ENCODE measurements around the gene FIP1L1.
"Not testable (repeated sequence)": the region's sequence is repeated elsewhere in the genome, so short reads cannot be mapped to it uniquely, and the experiment has no call there.

FIP1L1 gene

DNA sequence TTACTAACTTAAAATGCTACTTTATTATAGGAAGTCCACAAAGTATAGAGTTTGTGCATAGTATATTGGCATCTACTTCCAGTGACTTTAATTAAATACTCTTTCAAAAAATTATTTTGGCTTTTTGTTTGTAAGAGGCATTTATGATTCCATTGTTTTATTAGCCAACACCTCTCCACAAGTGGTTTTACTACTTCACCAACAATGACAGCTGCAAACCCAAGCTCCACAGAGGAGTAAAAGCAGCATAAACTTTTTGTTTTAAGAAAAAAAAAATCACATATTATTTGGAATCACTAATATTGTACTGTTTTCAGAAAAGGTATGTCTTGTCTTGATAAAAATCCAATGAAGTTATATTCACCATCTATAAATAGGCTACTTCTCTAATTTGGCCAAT is 88.5 kb downstream of the FIP1L1 start:
- DNase-seq (ENCODE audit: extremely low read depth in 1 of 2, low read depth in 1 of 2): no peak

DNA sequence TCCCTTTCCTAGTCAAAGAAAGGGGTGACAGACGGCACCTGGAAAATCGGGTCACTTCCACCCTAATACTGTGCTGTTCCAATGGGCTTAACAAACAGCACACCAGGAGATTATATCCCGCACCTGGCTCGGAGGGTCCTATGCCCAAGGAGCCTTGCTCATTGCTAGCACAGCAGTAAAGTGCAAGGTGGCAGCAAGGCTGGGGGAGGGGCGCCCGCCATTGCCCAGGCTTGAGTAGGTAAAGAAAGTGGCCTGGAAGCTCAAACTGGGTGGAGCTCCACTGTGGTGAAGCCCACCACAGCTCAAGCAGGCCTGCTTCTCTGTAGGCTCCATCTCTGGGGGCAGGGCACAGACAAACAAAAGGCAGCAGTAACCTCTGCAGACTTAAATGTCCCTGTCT is 89.1 kb downstream of the FIP1L1 start:
- not testable (repeated sequence) for DNase-seq (ENCODE audit: extremely low read depth in 1 of 2, low read depth in 1 of 2)

DNA sequence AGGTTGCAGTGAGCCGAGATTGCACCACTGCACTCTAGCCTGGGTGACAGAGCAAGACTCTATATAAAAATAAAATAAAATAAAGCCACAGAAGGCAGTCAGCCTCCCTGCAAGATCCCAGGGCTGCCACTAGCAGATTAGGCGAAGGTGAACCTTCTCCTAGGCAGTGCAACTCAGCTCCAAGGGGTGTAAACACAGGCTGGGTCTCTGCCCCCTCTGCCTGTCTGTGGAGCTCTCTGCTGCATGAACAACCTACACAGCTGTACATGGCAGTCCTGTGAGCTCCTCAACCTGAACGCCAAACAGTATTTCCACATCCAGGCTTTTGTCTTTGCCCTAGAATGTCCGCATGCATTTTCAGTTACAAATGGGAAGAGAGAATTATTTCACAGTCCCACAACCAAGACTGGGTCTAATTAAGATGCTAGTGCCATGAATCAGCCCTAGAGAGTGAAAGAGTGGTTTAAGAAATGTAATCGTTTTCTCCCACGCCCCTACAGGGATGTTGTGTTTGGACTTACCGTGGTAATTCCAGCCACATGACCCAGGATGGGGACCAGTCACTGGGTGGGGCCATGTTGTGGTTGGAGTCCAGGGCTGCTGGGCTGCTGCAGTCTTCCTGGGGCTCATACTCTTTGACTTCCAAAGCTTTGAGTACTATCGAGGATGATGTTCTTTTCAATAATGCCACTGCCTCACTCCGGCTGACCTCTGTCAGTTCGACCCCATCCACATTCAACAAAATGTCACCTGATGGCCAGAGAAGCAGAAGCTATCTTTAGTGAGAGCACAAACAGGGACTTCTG is 99.0 kb downstream of the FIP1L1 start:
- DNase-seq (ENCODE audit: extremely low read depth in 1 of 2, low read depth in 1 of 2): no peak

DNA sequence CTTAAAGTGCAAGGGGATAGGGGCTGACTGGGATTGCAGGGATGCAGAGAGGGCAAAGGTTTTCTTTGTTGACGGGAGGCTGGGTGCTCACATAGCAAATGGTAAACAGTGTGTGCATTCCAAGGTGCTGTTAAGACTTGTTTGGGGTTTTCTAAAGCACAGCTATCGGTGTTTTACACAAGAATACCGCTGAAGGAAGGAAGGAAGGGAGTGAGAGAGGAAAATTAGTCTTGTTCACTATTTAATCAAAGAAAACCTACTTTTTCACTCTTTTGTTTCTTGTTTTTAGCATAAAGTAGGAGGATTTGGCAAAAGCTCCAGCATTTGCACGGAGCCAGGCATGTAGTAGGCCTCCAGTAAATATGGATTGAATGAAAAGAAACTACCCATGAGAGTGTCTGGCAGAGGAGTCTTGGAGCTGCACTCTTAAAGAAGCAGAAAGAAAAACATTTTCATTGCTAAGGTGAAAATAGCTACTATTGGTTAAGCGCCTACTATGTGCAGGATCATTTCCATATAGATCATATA is 99.7 kb downstream of the FIP1L1 start:
- DNase-seq (ENCODE audit: extremely low read depth in 1 of 2, low read depth in 1 of 2): no peak

DNA sequence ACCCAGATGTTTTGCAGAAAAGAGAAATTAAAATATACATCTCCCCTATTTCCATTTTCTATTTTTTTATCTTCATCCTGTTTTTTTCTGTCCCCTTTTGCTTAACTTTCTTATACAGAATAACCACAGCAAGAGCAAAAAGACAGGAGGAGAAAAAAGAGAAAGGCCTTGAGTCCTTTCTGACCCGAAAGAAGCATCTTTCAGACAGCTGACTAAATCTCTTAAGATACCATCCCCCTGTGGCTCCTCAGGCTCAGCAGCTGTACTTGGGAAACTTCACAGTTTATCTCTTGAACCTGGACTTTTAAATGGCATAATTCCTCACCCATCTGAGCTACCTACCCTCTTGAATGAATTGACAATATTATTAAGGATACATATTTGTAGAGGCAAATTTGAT is 100.2 kb downstream of the FIP1L1 start:
- no peak for DNase-seq (ENCODE audit: extremely low read depth in 1 of 2, low read depth in 1 of 2)

DNA sequence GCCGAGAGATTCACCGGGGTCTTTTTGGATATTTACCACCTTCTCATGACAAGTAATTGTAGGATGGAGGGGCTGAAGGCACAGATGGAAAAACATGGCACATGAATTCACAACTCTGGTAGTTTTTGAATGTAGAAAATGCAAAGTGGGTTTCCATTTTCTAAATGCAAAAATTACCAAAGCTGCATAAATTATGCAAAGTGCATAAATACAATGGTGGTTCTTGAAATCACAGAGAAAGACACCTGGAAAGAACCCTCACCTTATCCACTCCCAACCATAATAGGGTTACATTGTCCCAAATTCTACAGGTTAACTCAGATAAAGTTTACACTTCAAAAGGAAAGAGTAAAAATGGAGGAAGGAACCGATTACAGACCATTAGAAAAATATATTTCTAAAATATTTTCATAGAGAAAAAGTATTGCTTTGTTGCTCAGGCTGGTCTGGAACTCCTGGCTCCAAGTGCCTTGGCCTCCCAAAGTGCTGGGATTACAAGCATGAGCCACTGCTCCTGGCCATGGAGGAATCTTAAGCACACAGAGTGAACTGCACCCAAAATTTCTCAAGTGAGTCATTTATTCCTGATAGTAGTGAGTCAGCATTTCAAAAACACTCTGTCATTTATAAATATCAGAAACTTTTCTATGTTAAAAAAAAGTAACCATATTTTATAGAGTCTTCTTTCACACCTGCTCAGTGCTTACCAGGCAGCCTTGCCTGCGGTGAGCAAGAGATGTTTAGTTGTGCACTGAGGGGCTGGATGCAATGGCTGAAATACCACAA is 101.4 kb downstream of the FIP1L1 start:
- no peak for DNase-seq (ENCODE audit: extremely low read depth in 1 of 2, low read depth in 1 of 2)

DNA sequence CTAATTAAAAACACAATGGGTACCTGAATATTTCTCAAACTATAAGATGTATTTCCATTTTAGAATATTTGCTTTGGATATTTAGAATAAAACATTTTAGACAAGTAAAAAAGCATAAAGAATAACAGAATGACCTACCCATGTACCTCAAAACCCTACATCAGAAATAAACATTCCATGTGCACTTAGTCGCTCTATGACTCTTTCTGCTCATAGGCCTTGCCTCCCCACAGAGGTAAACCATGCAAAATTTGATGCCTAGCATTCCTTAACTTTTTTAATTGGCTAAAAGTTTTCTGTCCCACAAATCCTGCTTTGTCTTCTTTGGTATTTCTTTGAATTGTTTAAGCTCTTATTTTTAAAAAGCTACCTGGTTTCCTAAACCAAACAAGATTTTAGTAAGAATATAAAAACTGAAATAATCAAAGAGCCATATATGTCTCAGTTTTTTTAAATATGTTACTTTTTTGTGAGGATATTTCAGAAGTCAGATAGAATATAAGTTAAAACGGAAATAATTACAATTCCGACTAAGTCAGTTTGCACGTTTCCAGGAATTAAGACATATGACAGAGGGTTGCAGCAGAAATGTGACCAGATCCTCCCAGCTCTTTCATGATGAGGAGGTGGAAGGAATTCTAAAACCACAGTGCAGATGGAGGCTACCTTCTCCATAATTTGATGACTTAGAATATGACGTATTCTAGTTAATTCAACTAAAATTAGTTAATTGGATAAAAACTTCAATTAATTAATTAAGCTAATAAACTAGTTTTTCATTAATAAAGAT is 102.5 kb downstream of the FIP1L1 start:
- DNase-seq (ENCODE audit: extremely low read depth in 1 of 2, low read depth in 1 of 2): no peak

DNA sequence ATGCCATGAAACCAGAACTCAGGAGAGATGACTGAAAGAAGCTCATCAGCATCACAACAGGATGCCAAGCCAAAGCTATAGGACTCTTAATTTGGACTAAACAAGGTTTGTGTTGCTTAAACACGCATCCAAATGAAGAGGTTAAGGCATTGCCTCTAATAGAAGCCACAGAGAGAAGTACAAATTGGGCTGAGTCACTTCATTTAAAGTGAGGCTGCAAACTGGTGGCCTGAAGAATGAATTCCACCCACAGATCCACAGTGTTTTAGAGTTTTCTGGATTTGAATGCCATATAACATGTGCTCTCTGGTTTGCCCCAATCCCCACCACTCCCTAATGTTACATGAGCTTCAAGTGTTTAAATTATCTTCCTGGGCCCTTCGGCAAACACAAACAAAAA is 103.5 kb downstream of the FIP1L1 start:
- no peak for DNase-seq (ENCODE audit: extremely low read depth in 1 of 2, low read depth in 1 of 2)

DNA sequence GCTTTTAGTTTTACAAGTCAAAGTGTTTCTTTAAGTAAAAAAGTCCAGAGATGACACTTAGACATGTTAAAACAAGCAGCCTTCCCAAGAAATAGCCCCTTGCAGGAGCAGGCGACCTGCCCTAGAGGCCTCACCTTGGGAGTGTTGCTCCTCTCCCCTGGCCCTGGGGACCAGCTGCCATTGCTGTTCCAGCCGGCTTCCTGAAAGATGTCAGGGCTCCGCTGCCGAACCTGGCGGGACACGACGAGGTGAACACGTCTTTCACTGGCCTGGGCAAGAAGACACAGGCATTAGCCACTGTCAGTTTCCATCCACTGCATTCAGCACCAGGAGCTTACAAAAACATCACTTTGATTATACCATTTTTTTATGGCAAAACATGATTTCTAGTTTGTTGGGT is 104.1 kb downstream of the FIP1L1 start:
- no peak for DNase-seq (ENCODE audit: extremely low read depth in 1 of 2, low read depth in 1 of 2)

DNA sequence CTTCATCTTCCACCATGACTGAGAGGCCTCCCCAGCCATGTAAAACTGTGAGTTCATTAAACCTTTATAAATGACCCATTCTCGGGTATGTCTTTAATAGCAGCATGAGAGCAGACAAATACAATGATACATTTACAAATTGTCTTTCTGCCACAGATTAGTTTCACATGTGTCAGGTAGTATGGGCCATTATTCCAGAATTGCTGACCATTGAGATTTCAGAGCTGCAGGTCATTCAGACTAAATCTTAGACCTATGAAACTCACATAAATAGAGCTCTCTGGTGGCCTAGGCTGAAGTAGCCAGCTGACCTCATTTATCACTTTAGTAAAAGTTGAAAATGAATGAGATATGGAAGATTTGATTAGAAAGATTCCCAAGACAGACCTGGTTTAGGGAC is 105.8 kb downstream of the FIP1L1 start:
- DNase-seq (ENCODE audit: extremely low read depth in 1 of 2, low read depth in 1 of 2): no peak

DNA sequence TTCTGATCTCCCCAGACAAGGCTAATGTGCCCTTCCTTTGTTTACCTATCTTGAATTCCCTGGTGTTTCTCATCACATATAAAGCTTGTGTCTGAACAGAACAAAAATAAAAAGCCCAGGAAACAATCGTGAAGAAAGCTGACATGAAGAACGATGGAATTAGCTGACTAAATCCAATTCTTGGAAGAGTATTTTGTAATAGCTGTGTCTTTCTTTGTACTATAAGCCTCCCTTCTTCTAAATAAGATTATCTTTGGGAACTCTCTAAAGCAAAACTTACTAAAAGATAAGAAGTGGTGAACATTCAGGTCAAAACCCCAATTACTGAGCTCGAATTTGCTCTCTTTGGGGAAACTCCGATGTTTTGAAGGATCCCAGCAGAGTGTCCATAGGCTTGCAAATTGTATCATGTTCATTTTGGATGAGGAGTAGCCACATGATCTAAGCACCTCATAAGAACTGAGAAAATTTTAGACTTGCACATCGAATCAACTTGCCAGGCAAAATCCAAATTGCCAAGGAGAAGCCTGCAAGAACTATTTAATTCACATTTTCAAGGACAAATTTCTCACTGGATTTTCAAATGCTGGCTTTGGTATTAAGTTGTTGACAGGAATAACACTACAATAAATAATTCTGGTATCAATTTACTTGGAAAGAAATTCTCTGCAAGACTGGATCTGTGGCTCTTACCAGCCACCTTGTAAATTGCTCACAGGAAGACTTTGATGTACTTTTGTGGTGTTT is 107.6 kb downstream of the FIP1L1 start:
- no peak for DNase-seq (ENCODE audit: extremely low read depth in 1 of 2, low read depth in 1 of 2)

DNA sequence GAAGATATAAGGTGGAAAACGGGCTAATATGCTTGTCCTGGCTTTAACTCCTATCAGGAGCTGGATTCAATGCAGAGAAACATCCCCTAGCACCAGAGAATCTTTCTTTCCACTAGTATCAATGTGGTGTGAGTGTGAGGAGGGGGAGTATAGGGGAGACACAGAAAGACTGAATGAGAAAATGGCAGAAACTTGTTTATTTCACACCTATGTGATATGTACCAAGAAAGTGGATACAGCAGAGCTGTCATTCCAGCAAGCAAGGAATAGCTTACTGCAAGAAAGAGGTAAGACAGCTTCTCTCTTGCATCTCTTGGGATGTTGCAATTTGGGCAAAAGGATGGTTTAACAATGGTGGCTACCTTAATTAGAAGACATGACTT is 108.2 kb downstream of the FIP1L1 start:
- no peak for DNase-seq (ENCODE audit: extremely low read depth in 1 of 2, low read depth in 1 of 2)

DNA sequence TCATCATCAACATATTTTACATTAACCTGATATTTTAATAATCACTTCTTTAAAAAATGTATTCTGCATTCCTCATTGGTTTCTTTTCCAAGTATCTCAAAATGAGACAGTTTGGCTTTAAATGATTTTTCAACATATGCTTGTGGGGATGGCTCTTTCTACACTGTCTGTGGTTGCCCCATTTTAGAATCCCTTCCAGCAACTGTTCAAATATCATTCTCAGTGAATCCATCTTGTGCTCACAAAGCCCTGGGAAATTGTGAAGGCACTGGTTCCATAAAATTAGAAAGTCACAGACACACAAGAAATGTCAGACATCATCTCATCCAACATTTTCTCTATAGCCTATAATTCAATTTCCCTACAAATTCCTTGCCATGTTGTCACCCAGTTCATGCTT is 110.3 kb downstream of the FIP1L1 start:
- no peak for DNase-seq (ENCODE audit: extremely low read depth in 1 of 2, low read depth in 1 of 2)

DNA sequence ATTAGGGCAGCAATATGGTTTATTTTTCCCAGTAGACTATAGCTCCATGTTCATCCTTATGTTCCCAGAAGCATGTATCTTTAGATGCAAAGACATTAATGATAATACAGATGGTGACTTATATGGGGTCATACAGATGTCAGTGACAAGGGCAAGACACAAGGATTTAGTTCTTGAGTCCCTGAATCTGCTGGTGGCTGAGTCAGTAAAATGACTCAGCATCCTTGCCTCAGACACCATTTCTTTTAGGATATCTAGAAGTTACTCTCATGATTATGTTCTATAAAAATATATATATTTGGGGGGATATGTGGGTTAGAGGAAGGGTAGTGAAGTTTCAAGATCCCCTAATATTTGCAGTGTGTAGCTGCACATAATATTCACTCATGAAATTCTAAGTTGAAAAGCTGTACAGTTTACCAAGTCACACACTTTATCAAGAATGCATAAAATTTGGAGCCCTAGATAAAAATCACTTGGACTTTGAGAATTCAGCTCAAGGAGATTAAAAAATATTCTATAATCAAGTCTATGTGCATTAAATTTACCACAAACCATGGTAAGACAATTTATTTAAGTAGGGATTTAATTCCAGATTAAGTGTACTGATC is 111.9 kb downstream of the FIP1L1 start:
- no peak for DNase-seq (ENCODE audit: extremely low read depth in 1 of 2, low read depth in 1 of 2)

DNA sequence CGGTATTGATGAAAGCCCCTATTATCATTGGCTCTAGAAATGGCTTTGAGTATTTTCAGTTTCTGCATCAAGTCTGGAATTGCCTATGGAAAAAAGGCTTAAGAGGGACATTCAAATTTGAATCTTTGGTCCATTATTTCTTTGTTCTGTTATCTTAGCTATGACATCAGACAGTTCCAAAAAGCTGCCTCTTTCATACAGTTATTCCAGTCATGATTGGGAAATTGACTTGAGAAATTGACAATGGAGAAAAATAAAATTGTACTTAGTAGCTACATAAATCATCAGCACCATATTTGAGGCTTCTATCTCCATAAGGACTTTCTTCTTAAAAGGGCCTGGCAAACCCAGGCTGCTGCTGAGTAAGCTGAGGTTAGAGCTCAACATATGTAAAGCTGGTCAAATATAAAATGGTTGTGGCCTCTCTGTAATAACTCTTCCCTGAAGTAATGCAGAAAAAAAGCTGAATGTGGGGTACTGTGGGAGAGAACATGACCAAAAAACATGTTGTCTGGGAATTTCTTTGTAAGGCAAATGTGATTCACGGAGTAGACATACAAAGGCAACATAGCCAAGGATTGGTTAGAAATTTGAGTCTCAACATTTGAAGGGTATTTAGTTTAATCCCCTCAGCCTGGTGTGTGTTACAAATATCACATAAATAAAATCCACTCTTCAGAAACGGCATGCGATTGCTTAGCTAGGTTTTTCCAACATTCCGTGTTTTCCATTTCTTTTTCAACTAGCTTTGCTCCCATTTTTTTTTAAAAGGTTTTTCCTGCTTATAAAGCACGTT is 112.9 kb downstream of the FIP1L1 start:
- no peak for DNase-seq (ENCODE audit: extremely low read depth in 1 of 2, low read depth in 1 of 2)

DNA sequence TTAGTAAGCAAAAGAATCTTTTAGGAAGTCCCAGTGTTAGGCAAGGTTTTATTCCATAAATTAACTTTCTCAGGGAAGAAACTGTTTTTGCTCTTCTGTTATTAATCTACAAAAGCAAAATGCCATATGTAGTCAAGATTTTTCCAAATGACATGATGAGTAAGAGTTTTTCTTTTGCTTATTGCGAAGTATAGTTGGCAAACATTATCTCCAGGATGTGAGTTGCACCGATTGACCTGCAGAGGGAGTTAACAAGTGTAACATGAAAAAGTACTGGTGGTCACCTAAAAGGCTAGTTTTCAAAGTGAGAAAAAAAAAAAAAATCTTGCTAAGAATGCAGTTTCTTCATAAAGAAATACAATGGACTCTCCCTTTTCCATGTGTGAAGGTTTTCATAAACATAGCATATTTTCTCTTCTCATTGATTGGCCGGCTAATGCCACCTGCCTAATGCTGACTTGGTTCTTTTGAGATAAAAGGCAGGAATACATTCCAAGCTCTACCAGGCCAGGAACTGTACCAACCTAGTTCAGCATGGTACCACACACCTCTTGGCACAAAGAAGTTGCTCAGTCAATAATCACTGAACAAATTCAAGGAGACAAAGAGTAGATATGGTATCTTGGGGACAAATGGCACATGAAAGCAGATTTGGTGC is 113.7 kb downstream of the FIP1L1 start:
- no peak for DNase-seq (ENCODE audit: extremely low read depth in 1 of 2, low read depth in 1 of 2)

DNA sequence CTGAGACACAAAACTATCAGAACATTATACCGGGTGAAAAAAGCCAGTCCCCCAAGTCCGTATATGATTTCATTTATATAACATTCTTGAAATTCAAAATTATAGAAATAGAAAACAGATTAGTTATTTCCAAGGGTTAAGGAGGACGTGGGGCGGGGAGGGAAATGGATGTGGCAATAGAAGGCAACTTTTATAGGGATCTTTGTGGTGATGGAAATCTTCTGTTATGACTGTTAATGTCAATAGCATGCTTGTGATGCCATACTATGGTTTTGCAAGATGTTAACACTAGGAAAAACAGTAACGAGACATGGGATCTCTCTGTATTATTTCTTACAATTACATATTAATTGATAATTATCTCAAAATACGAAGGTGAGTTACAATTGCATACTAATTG is 117.4 kb downstream of the FIP1L1 start:
- no peak for DNase-seq (ENCODE audit: extremely low read depth in 1 of 2, low read depth in 1 of 2)

DNA sequence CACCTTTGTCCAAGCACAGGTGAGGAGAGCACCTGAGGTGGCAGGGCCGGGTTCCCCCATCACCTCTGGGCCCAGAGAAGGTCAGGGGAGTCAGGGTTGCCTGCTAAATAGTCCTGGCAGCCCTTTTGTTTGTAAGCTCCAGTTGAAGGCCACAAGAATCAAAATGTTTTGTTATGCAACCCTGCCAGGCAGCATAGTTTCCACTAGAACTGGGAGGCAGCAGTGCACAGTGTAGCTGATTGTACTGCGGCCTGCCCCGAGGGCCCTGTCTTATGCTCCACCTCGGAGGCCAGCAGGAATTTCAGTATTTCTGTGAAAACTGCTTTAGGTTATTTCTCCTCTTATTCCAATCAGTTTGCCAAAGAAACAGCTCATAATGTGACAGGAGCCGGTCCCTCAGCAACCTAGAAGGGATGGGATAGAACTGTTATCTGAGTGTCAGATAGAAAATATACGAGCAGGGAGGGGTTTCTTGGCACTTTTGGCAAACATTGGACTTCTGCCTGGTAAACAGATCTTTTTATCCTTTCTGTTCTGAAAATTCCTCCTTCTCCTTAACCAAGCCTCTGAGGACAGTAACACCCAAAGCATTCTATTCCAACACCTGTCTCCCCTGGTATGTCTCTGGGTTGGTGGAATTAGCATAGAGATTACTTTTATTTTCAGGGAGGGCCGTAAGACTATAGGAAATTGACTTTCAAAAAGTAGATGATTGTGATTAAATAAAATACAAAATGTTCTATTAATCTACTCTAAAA is 120.2 kb downstream of the FIP1L1 start:
- no peak for DNase-seq (ENCODE audit: extremely low read depth in 1 of 2, low read depth in 1 of 2)

All from stimulated activated CD8-positive, alpha-beta memory T cell treated with anti-CD3 and anti-CD28 coated beads, Interleukin-7, amount 100 ng/mL, for 48 hours (primary cell).